Stimulated activated CD8-positive, alpha-beta memory T cell treated with anti-CD3 and anti-CD28 coated beads, Interleukin-7, amount 100 ng/mL, for 24 hours (primary cell): ENCODE measurements around the gene HOXA11.

ENCODE experiments used
- DNase-seq: peaks from one replicate; pipeline ENCODE4 v3.0.0-alpha.2; 2020; ENCODE audit warnings: low read depth

Gene HOXA11

GRCh38 chr7:27157702-27158431, 27.2 kb downstream of the HOXA11 start:
- DNase-seq = no peak

GRCh38 chr7:27156916-27157701, 27.9 kb downstream of the HOXA11 start:
- DNase-seq = no peak

DNA sequence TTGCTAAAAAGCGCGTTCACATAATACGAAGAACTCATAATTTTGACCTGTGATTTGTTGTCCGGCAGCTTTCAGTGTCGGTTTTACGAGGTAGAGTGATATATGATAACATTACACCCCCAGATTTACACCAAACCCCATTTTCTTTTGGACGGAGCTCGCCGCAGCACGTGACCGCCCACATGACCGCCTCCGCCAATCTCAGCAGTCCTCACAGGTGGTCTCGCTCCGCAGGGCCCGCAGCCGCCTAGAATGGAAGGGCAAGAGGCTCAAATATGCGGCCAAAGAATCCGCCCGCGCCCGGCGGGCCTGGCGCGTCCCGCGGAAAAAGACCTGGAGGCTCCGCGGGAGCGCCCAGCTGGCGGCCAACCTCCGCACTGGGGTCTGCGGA, 28.5 kb downstream of the HOXA11 start, which contains the start of gene HOXA7:
HOXA7 (minus strand) TSS at position 168 of the 391 bp plus-strand sequence; CDS start at position 38, 130 bp downstream.
- DNase-seq = no peak

DNA sequence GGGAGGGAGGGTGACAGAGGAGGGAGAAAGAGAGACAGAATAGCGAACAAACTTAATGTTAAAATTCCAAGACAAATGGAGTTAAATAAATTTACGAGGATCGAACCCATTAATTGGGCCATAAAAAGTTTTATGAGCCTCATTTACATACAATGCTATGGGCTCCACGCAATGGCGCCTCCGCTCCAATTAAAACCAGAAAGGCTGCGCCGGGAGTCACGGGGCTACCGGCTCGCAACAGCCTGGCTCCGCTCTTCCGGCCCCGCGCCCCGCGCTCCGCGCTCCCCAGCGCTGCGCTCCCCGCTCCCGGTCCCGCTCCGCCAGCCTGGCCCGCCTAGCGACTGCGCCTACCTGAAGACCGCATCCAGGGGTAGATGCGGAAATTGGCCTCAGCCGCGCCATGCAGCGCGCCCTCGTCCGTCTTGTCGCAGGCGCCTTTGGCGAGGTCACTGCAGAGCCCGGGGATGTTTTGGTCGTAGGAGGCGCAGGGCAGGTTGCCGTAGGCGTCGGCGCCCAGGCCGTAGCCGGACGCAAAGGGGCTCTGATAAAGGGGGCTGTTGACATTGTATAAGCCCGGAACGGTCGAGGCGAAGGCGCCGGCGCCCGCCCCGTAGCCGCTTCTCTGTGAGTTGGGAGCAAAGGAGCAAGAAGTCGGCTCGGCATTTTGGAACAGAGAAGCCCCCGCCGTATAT, 29.1 kb downstream of the HOXA11 start:
- no peak for DNase-seq

DNA sequence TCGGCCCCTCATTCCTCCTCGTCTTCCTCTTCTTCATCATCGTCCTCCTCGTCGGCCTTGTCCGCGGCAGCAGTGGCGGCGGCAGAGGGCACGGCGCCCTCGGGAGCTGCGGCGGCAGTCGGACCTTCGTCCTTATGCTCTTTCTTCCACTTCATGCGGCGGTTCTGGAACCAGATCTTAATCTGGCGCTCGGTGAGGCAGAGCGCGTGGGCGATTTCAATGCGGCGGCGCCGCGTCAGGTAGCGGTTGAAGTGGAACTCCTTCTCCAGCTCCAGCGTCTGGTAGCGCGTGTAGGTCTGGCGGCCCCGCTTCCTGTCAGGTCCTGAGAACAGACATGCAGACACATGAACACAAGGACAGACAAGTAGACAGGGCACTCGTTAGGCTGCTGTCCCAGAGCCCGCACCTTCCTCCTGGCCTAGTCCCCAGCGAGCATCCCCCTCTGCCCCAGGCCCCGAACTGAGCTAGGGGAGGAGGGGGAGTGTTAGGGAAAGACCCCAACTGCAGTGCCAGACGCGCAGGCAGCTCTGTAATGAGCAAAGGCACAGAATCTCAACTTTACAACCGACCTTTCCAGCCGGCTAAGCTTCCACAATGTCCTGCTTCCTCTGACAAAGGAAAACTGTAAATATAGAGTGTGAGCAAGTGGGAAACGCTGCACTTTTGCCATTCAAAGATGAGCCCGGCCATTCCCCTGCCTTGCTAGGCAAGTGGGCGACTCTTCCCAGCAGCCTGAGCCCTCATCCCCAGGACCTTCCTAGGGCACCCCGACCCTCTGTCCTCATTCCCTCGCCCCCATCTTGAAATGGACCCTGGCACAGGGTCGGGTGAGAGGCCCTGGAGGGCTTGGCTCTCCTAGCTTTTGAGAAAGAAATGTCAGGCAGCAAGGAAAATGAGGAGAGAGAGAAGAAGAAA, 29.9 kb downstream of the HOXA11 start:
- no peak for DNase-seq

- DNase-seq = no peak
Measured at GRCh38 chr7:27154369-27154768, 30.7 kb downstream of the HOXA11 start.

DNA sequence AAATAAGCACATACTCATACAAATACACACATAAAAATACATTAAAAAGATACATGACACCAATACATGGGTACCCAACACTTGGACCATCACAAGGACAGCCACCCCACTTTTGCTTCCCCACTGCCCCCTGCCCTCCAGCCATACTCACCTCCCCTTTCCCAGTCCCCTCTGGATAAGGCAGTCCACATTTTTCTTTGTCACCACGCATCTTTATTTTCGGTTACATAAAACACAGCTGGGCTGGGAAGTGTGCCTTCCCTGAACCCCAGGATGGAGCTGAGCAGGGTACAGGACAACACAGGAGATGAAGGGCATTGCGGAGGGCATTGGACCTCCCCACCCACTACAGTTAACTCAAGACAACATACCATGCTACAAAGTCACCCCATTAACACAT, 31.5 kb downstream of the HOXA11 start:
- DNase-seq = no peak

- DNase-seq = no peak
Measured at GRCh38 chr7:27152816-27153442, 32.1 kb downstream of the HOXA11 start.

- no peak for DNase-seq
Measured at GRCh38 chr7:27151931-27152815, 32.9 kb downstream of the HOXA11 start, which contains the start of gene HOXA3. TSS of gene HOXA3 (minus strand) at chr7:27152583. CDS start at chr7:27110640, 41,943 bp downstream.

DNA sequence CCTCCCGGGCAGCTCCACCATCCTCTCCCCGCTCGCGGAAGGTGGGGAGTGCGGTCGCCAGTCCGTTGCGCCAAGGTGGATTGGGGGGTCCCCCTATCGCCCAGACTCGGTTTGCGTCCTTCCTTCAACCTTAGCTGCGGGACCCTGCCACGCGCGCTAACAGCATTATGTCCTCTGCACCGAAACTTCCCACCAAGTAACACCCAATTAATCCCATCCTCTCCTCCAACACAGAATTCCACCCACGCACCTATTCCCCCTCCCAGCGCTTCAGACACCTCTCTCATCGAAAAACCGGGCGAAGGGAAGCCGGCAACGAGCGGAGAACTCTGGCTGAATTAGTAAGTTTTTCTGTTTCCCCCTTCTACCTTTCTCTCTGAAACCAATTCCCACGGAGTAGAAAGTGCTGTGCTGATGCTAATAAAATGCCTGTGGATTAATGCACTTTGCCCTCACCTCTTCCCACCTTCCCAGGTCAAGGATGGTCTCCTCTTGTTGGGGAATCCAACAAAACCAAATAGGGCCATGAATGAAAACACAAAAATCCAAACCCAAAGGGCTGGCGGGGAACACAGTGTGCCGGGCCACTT, 33.6 kb downstream of the HOXA11 start:
- no peak for DNase-seq

DNA sequence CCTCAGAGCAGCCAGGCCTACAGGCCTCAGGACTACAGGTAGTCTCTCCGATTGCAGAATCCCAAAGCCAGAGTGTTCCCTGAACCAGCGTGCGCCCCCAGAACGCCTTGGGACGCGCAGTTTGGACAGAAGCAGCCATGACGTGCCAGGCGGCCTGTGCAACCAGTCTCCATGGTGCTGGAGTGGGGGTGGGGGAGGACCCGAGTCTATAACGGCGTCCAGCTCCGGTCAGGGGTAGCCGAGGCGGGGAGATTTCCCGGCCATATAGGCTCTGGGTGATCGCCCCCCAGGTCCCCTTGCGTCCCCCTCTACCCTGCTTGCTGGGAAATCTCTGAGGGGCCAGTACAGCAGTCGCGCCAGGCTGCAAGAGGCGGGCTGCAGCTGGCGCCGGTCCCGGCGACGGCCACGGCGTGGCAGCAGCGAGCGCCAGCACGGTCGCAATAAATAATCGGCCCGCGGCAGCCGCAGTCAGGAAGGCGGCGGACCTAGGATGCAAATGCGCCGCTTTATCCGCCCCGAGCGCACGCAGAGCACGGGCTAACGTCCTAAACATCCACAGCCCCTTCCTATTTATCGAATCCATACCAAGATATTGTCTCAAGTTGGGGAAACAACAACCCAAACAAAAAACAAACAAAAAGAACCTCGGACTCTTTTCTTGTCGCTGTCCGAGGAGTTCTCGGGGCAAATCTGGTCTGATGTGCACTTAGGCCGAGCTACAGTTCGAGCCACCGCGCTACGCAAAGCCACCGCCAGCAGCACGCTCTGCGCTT, 34.3 kb downstream of the HOXA11 start:
- DNase-seq = no peak

- DNase-seq = no peak
Measured at GRCh38 chr7:27149842-27150567, 35.0 kb downstream of the HOXA11 start.

- DNase-seq = no peak
Measured at GRCh38 chr7:27148756-27149641, 36.0 kb downstream of the HOXA11 start.

- DNase-seq = no peak
Measured at GRCh38 chr7:27148031-27148755, 36.8 kb downstream of the HOXA11 start.

DNA sequence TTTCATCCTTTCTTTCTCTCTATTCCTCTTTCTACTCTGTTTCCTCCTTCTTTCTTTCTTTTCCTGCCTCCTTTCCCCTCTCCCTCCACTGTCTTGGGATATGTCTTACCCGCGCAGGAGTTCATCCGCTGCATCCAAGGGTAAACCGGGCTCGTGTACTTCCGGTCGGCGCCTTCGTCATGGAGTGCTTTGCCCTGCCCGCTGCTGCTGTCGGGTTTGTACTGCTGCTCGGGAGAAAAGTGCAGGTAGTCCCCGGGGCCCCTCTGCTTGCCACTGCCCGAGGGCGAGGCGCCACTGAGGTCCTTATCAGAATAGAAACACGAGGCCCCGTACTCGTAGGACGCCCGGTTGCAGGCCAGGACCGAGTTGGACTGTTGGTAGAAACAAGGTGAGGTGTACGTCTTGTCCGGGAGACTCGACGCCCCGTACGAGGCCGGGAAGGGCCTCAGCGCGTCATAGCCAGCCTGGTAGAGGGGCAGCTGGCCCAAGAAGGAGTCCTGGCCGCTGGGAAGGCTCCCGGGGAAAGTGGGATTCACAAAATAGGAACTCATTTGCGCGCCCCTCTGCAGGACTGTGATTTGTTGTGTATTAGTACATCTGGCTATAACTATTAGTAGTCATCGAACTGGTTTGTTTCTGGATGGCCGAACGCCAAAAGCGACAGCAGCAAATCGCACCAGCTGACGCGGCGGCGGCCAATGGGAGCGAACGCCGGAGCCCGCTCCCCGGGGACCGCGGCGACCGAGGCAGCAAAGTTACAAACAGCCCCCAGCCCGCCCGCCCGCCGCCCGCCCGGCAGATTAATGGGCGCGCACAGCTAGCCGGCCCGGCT, 37.6 kb downstream of the HOXA11 start, which contains the start of gene HOXA6:
HOXA6 (minus strand) TSS at position 576 of the 832 bp plus-strand sequence; CDS start at position 551, 25 bp downstream.
- DNase-seq = no peak
